ENCODE results near the gene OSCAR.

Gene OSCAR

DNA sequence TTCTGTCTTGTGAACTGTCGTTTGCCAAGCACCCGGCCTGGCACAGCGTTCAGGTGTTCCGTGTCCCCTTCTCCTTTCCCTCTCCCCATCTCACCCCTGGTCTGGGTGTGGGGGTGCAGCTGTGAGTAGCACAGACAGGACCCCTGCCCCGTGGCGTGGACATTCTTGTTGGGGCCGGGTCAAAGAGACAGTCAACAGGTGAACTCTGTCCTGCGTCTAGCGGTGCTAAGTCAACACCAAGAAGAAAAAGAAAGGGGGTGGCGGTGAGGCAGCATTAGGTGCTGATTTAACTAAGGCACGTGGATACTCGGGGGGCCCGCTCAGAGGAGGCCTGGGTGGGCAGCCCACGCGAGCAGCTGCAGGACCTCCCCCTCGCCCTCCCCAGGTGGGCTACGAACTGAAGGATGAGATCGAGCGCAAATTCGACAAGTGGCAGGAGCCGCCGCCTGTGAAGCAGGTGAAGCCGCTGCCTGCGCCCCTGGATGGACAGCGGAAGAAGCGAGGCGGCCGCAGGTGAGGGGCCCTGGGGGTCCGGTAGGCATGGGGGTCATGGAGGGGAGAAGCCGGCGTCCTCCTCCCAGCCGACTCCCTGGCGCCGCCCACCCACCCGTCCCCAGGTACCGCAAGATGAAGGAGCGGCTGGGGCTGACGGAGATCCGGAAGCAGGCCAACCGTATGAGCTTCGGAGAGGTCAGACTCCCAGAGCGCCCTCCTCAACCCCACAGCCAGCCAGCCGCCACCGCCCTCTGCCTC, 27.3 kb upstream of the OSCAR start:
- DNase-seq: no peak
- intact Hi-C loops (cut with DNase I): no loop called here

DNA sequence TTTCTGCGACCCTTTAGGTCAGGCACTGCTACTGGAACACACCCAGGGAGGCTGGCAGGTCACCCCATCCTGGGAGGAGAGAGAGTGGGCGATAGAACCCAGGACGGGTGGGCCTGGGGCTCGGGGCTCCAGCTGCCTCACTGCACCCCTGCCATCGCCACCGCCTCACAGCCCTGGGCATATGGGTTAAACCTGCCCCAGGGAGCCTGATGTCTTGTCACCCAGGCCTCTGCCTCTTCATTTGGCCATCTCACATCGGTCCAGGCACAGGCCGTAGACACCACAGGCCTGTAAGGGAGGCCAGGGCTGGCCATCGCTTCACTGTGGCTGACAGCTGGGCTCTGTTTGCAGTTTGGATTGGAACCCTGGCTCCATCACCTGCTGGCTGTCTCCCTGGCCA, 25.1 kb upstream of the OSCAR start:
- DNase-seq: no peak
- intact Hi-C loops (cut with DNase I): no loop called here

- DNase-seq: no peak
- intact Hi-C loops (cut with DNase I): no loop called here
Measured at GRCh38 chr19:54124393-54124792, 23.8 kb upstream of the OSCAR start.

- DNase-seq: no peak
- intact Hi-C loops (cut with DNase I): no loop called here
Measured at GRCh38 chr19:54123682-54124081, 23.1 kb upstream of the OSCAR start.

DNA sequence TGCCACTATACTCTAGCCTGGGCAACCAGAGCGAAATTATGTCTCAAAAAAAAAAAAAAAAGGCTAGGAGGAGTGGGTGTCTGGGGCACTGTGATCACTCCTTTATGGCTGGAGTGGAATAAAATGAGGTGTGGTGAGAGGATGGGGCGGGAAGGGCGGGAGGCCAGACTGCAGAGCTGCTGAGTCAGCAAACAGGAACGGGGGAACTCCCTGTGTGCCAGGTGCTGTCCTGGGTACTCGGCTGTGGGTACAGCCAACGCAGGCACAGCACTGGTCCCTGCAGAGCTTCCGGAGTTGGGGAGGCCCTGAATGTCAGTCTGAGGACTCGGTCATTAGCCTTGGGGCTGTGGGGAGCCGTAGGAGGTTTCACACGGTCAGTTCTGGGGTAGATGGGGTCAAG, 20.7 kb upstream of the OSCAR start:
- DNase-seq: no peak
- intact Hi-C loops (cut with DNase I): no loop called here

DNA sequence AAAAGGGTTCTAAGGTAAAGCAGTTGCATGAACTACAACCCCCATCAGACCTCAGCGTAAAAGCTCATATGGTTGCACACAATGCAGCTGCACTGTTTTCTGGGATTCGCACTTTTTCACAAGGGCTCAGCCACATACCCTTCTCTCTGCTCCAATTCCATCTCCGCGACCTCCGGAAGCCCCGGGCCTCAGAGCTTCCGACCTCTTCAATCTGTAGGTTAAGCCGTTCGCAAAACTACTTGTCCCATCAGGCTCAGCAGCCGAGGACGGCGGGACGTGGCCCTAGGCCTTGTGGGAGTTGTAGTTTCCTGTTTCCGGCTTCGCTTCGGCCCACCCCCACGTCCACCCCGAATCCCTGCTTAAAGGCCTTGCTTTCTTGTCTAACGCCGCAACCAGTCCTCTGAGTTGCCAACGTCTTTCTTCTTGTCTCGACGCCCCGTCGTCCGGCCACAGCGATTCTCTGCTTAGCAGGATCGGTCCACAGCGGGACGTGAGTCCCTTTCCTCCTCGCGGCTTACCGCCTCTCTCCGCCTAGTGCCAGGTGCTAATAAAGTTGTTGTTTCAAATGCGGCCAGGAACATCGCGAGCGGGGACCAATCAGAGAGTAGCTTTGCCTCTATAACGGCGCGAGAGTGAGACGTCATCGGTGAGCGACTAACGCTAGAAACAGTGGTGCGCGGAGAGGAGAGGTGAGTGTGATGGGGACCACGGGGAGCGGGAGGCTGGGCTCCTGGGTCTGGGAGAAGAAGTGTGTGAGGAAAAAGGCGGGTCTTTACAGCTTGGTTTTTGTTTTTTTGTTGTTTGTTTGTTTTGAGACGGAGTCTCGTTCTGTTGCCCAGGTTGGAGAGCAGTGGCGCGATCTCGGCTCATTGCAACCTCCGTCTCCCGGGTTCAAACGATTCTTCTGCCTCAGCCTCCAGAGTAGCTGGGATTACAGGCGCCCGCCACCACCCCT, 14.8 kb upstream of the OSCAR start, which contains the start of the genes PRPF31 and TFPT:
Gene PRPF31, plus strand, starts transcription at position 646 of the 955 bp plus-strand sequence. CDS start 2,525 bp downstream, outside the sequence.
Gene TFPT, minus strand, starts transcription at position 549 of the 955 bp plus-strand sequence. Its CDS starts 388 bp downstream, at position 161.
- intact Hi-C loops (cut with DNase I): loop anchor here (1.0 kb wide), 2 partner anchors 13 to 22 kb away; partner anchors contain the start of genes CNOT3 and NDUFA3

GRCh38 chr19:54114340-54115108, 13.9 kb upstream of the OSCAR start:
- DNase-seq: peak in 8 of 10 donors; percentile 33 to 94 (median 48)
- intact Hi-C loops (cut with DNase I): loop anchor here (1.0 kb wide), 2 partner anchors 12 to 23 kb away; partner anchors contain the start of genes CNOT3 and NDUFA3

More for the DNA sequence above, 14.8 kb upstream of the OSCAR start, which contains the start of the genes PRPF31 and TFPT:
- peak; percentile 90 to 99 (median 95) for DNase-seq

DNA sequence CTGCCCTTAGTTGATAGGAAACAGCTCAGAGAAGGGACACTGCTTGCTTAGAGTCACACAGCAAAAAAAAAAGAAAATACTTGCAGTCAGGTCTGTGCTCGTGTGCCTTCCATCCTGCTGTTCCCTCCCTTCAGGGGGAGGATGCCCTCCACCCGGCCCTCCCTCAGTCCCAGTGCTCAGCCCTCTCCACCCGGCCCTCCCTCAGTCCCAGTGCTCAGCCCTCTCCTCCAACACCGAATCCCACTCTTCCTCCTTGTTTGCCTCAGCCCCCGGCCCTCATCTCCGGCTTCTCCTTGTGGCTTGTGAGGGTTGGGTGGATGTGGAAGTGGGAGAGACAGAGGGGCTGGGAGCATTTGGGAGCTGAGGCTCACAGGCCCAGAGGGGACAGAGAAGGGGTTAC, 9.0 kb upstream of the OSCAR start:
- DNase-seq: peak in 3 of 10 donors; percentile 56 to 87 (median 66)
- intact Hi-C loops (cut with DNase I): loop anchor here (10.0 kb wide), 1 partner anchor 125 kb away; no protein-coding TSS in a partner anchor

- intact Hi-C loops (cut with DNase I): loop anchor here (10.0 kb wide), 1 partner anchor 124 kb away; no protein-coding TSS in a partner anchor
- DNase-seq: peak in 2 of 10 donors; percentile 14 to 26
Measured at GRCh38 chr19:54108496-54108895, 7.9 kb upstream of the OSCAR start.

DNA sequence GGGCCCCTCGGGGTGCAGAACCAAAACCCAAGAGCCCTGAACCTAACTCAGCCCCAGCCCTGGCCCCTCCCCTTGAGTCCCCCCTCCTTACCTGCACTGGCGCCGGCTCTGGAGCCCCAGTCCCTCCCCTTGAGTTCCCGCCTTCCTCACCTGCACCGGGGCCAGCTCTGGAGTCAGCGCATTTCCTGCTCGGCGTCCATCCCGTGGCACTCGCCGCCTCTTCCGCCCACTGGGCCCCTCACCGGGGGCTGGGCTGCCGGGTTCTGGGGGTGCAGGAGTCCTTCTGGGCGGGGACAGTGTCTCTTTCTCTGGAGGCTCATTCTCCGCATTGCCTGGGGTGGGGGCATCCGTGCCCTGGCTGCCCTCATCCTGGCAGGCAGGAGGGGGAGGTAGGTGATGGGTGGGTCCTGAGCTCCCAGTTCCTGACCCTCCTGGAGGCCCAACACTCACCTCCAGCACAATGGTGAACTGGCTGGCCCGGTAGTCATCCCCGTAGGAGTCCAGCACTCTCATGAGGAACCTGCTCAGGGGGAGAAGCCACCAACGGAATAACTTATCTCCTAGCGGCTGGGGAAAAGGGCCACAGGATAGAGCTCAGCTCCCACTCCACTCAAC, 7.4 kb upstream of the OSCAR start:
- peak in 3 of 10 donors; percentile 48 to 66 (median 52) for DNase-seq
- intact Hi-C loops (cut with DNase I): loop anchor here (10.0 kb wide), 1 partner anchor 123 kb away; no protein-coding TSS in a partner anchor

- DNase-seq: peak in 2 of 10 donors; percentile 44 to 50
- intact Hi-C loops (cut with DNase I): loop anchor here (10.0 kb wide), 1 partner anchor 122 kb away; no protein-coding TSS in a partner anchor
Measured at GRCh38 chr19:54106716-54107115, 6.1 kb upstream of the OSCAR start.

- intact Hi-C loops (cut with DNase I): loop anchor here (10.0 kb wide), 1 partner anchor 121 kb away; no protein-coding TSS in a partner anchor
- DNase-seq: peak in 3 of 10 donors; percentile 18 to 55 (median 34)
Measured at GRCh38 chr19:54105796-54106195, 5.2 kb upstream of the OSCAR start.

- DNase-seq: peak in 3 of 10 donors; percentile 8 to 55 (median 49)
- intact Hi-C loops (cut with DNase I): loop anchor here (10.0 kb wide), 1 partner anchor 120 kb away; no protein-coding TSS in a partner anchor
Measured at GRCh38 chr19:54104998-54105715, 4.6 kb upstream of the OSCAR start.

DNA sequence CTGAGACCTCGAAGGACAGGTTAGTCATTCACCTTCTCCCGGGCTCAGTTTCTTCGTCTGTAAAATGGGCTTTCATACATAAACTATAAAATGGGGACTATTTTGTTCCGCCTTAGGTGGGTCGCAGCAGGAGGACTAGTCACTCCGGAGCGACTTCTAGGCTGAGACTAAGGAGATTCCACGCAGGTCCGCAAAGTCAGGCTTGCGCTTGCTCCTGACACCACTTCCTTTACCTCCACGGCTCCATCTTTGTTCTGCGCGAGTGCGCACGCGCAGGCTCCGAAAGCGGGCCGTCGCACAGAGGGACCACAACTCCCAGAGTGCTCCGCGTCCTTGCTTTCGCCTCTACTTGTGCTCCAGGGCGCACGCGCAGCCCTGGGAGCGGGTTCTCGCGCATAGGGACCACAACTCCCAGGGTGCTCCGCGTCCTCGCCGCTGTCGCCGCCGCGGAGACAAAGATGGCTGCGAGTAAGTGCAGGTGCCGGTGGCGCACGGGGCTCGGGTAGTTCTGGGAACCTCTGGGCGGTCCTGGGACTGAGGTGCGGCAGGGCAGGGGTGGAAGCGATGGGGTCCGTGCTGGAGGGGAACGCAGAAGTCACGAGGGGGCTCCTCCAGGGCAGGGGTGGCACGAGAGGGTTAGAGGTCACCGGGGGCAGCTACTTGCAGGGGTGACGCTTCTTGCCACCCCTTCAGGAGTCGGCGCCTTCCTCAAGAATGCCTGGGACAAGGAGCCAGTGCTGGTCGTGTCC, 2.0 kb upstream of the OSCAR start, which contains the start of gene NDUFA3:
Gene NDUFA3, plus strand, starts transcription at position 435 of the 749 bp plus-strand sequence. Its CDS starts 24 bp downstream, at position 459.
- intact Hi-C loops (cut with DNase I): loop anchor here (1.0 to 10.0 kb wide), 3 partner anchors 13 to 118 kb away; partner anchors contain the start of genes CNOT3, PRPF31 and TFPT
- DNase-seq: peak; percentile 96 to 100 (median 98)

- intact Hi-C loops (cut with DNase I): loop anchor here (10.0 kb wide), 1 partner anchor 115 kb away; no protein-coding TSS in a partner anchor
- peak in 2 of 10 donors; percentile 27 to 37 for DNase-seq
Measured at GRCh38 chr19:54099903-54100255, 724 bp downstream of the OSCAR start.

GRCh38 chr19:54099190-54099902, 1.3 kb downstream of the OSCAR start:
- peak in 2 of 10 donors; percentile 17 to 31 for DNase-seq
- intact Hi-C loops (cut with DNase I): no loop called here
